EH (cell line): Measurements from ENCODE around the gene OTOL1.

Experiments used
- DNase-seq: peaks from one replicate; pipeline ENCODE4 v3.0.0-alpha.2; 2015; ENCODE audit warnings: low read depth

OTOL1 gene

GRCh38 chr3:161545824-161546223 is 49.2 kb downstream of the OTOL1 start:
- DNase-seq = no peak

GRCh38 chr3:161548301-161548700 is 51.7 kb downstream of the OTOL1 start:
- no peak for DNase-seq

DNA sequence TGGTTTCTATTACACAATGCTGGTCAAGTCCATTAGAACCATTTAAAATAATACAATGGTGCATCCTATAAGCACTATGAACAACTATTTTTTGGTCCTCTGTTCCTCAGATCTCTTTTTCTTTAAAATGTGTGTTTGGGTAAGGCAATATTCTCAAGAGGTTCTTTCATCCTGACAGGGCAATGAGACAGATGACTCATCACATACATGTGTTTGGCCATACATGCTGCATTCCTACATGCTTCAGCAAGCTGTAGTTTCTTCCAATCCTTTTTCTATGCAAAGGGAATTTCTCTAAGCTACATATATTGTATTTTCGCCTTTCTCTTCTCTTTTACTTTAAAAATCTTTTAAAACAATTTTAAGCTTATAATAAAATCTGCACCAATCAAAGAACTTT is 52.7 kb downstream of the OTOL1 start:
- DNase-seq = no peak

- no peak for DNase-seq
Measured at GRCh38 chr3:161550491-161551195, 54.0 kb downstream of the OTOL1 start.

- no peak for DNase-seq
Measured at GRCh38 chr3:161551697-161552096, 55.1 kb downstream of the OTOL1 start.

GRCh38 chr3:161552984-161553560 is 56.5 kb downstream of the OTOL1 start:
- DNase-seq = no peak
